Activated CD4-positive, CD25-positive, alpha-beta regulatory T cell treated with anti-CD3 and anti-CD28 coated beads, Interleukin-2, amount 50 U/mL, for 24 hours (primary cell): ENCODE measurements around the gene CSN3.

Source experiments
- ATAC-seq, 2 donors: fragments of 150-1000 bp; cut with Tn5 transposase; one replicate each; pipeline ENCODE4 v1.10.0; 2021; ENCODE audit warnings: mild to moderate bottlenecking in 1 of 2, moderate library complexity in 1 of 2

The CSN3 gene

DNA sequence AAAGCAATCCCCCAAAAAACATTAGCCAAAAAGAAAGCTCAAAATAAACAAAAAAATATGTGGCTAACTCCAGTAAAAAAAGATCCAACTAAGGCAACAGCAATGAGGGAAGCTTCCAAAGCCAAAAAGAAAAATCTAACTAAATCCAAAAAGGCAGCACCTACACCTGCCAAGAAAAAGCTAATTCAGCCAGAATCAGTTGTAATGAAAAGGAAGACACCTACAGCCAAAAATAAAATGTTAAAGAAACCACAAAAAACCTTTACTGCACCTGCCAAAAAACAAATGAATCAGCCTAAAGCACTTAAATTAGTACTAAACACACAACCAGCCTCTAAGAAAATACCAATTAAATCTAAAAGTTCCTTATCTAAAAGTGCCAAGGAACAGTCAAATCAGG is 55.2 kb downstream of the CSN3 start:
- ATAC-seq: no peak

DNA sequence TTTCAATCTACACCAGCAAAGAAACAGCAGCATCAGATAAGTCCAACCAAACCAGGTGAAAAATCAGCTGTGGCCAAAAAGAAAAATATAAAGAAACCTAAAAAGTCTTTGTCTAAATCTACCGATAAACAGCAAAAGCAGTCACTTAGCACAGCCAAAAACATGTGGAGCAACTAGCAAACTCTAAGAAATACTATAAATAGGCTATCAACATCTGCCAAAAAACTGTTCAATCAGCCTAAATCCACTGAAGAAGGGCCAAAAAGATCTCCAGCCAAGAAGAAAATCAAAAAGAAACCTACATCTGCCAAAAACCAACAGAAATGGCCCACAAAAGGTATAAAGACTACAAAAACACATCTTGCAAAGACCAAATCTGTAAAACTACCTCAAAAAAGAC is 55.7 kb downstream of the CSN3 start:
- no peak for ATAC-seq

DNA sequence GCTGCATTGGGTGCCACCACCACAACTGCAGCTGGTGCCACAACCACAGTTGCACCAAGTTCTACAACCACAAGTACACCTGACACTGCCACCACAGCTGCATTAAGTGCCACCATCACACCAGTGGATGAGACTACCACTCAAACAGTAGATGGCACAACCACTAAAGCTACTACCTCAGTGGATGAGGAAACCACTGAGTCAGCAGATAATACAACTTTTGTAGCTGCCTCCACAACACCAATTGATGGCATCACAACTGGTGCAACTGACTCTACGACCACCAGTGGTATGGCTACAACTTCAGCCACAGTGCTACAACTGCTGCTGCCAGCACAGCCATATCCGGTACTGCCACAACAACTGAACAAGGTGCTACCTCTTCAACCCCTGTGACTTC is 57.2 kb downstream of the CSN3 start:
- no peak for ATAC-seq

DNA sequence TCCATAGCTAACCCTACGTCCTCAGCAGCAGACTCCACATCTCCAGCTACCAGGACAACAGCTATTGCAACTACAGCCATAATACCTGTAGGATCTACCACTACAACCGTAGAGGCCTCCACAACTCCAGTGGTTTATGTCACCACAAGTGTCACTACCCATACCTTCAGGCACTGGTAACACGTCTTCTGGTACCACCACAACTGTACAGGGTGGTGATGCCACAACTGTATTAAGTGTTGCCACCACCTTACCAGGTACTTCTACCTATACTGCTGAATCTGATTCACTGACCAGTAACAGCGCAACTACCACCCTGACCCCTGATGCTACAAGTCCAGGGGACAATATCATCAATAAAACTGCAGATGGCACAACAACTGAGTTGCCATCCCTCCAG is 57.8 kb downstream of the CSN3 start:
- no peak for ATAC-seq
